ENCODE measurements around the gene SCYGR6. TPM values are rescaled to one million over a fixed set of nuclear protein-coding genes. Genes with fewer than 3 reads are reported as not detected.
A peak's percentile ranks its signal among the peaks of the same experiment; 100 is the strongest.

The SCYGR6 gene
- total RNA-seq, 1 donor from 2014 or later = not detected

GRCh38 chr2:227684258-227684657 lies 40.3 kb downstream of the SCYGR6 start:
- H3K36me3 ChIP-seq (ENCODE audit: control insufficient read depth, insufficient read depth, low read length) = no peaks in the 10 kb centered on the region
- FAIRE-seq (no peak), DNase-seq (ENCODE audit: low read depth) (peak; percentile 18)
- no peak overlapping the region for H3K4me3 ChIP-seq (ENCODE audit: low read depth, low read length)
- no peaks in the 10 kb centered on the region for H3K27me3 ChIP-seq (ENCODE audit: control insufficient read depth, insufficient read depth, low read length)
- TF ChIP-seq CTCF (IDR thresholded peaks at IDR 0.05; ENCODE audit: insufficient read depth, low read length, severe bottlenecking) = no peak

GRCh38 chr2:227677928-227678327 lies 46.6 kb downstream of the SCYGR6 start:
- DNase-seq (ENCODE audit: low read depth) (no peak), FAIRE-seq (no peak)
- H3K4me3 ChIP-seq (ENCODE audit: low read depth, low read length) = no peak overlapping the region
- no peaks in the 10 kb centered on the region for H3K36me3 ChIP-seq (ENCODE audit: control insufficient read depth, insufficient read depth, low read length)
- no peak for TF ChIP-seq CTCF (IDR thresholded peaks at IDR 0.05; ENCODE audit: insufficient read depth, low read length, severe bottlenecking)
- no peaks in the 10 kb centered on the region for H3K27me3 ChIP-seq (ENCODE audit: control insufficient read depth, insufficient read depth, low read length)

GRCh38 chr2:227674485-227674884 lies 50.1 kb downstream of the SCYGR6 start:
- H3K36me3 ChIP-seq (ENCODE audit: control insufficient read depth, insufficient read depth, low read length) = no peaks in the 10 kb centered on the region
- no peak overlapping the region for H3K4me3 ChIP-seq (ENCODE audit: low read depth, low read length)
- DNase-seq (ENCODE audit: low read depth) (no peak), FAIRE-seq (no peak)
- TF ChIP-seq CTCF (IDR thresholded peaks at IDR 0.05; ENCODE audit: insufficient read depth, low read length, severe bottlenecking) = no peak
- H3K27me3 ChIP-seq (ENCODE audit: control insufficient read depth, insufficient read depth, low read length) = no peaks in the 10 kb centered on the region

Other genes starting within 250 kb of the SCYGR6 start
- not detected in 2 replicates for gene SCYGR2, start 125.9 kb downstream of the SCYGR6 start, total RNA-seq
- gene SCYGR3, start 109.9 kb downstream of the SCYGR6 start, total RNA-seq = not detected in 2 replicates
- not detected in 2 replicates for gene SCYGR4, start 107.3 kb downstream of the SCYGR6 start, total RNA-seq
- gene SCYGR5, start 58.0 kb downstream of the SCYGR6 start, total RNA-seq = not detected in 2 replicates
- not detected in 2 replicates for gene SLC19A3, start 6.7 kb downstream of the SCYGR6 start, total RNA-seq
- not detected in 2 replicates for gene SCYGR7, start 3.6 kb upstream of the SCYGR6 start, total RNA-seq
- not detected in 2 replicates for gene SCYGR8, start 21.1 kb upstream of the SCYGR6 start, total RNA-seq
- 1.5 and 3.7 TPM in 2 replicates for gene CCL20, start 89.1 kb upstream of the SCYGR6 start, total RNA-seq
- 0.13 and 0.26 TPM in 2 replicates for gene DAW1, start 146.9 kb upstream of the SCYGR6 start, total RNA-seq